GM21723 (cell line): ENCODE results near the gene CEP72.

ENCODE experiments used
- ATAC-seq: cut with Tn5 transposase; IDR thresholded peaks from one replicate; pipeline ENCODE4 v1.9.1; 2021; ENCODE audit warnings: mild to moderate bottlenecking, moderate library complexity; ENCODE audit not compliant: unreplicated experiment

CEP72 gene

GRCh38 chr5:634191-634590, 22.1 kb downstream of the CEP72 start:
- no peak for ATAC-seq

- ATAC-seq = no peak
These were observed 23.3 kb downstream of the CEP72 start for GRCh38 chr5:635306-636055.

GRCh38 chr5:636951-637350, 24.8 kb downstream of the CEP72 start:
- ATAC-seq = no peak

GRCh38 chr5:637581-638450, 25.7 kb downstream of the CEP72 start:
- ATAC-seq = no peak

GRCh38 chr5:638501-639252, 26.5 kb downstream of the CEP72 start:
- no peak for ATAC-seq

GRCh38 chr5:639253-639530, 27.1 kb downstream of the CEP72 start:
- ATAC-seq = no peak

- no peak for ATAC-seq
These were observed 27.6 kb downstream of the CEP72 start for GRCh38 chr5:639584-640213.

- ATAC-seq = no peak
These were observed 28.6 kb downstream of the CEP72 start for GRCh38 chr5:640461-641330.

- no peak for ATAC-seq
These were observed 29.2 kb downstream of the CEP72 start for GRCh38 chr5:641331-641765.

- ATAC-seq = no peak
These were observed 30.3 kb downstream of the CEP72 start for GRCh38 chr5:642481-642880.

GRCh38 chr5:643351-643801, 31.2 kb downstream of the CEP72 start:
- ATAC-seq = no peak

- no peak for ATAC-seq
These were observed 31.7 kb downstream of the CEP72 start for GRCh38 chr5:643811-644271.

GRCh38 chr5:644509-644908, 32.4 kb downstream of the CEP72 start:
- no peak for ATAC-seq

GRCh38 chr5:644971-645370, 32.8 kb downstream of the CEP72 start:
- ATAC-seq = no peak

- ATAC-seq = no peak
These were observed 33.3 kb downstream of the CEP72 start for GRCh38 chr5:645421-645820.

- no peak for ATAC-seq
These were observed 34.5 kb downstream of the CEP72 start for GRCh38 chr5:646396-647201.

GRCh38 chr5:647311-647710, 35.2 kb downstream of the CEP72 start:
- no peak for ATAC-seq

- ATAC-seq = no peak
These were observed 35.6 kb downstream of the CEP72 start for GRCh38 chr5:647727-648126.
